TTC549 (cell line): ENCODE data around the gene ADGRD2.

Experiments used
- FAIRE-seq: peaks from 2 replicates; lab custom pipeline; 2012; peaks lifted over from hg19 to GRCh38; lab: Jason Lieb, UNC

The ADGRD2 gene

GRCh38 chr9:124479947-124480620 lies 29.8 kb downstream of the ADGRD2 start:
- no peak for FAIRE-seq

- FAIRE-seq, result no peak
These were observed 30.4 kb downstream of the ADGRD2 start for GRCh38 chr9:124480621-124480981.

- FAIRE-seq, result no peak
These were observed 30.9 kb downstream of the ADGRD2 start for GRCh38 chr9:124481115-124481514.

GRCh38 chr9:124482431-124483031 lies 32.3 kb downstream of the ADGRD2 start:
- no peak for FAIRE-seq

- no peak for FAIRE-seq
These were observed 33.2 kb downstream of the ADGRD2 start for GRCh38 chr9:124483481-124483880.

GRCh38 chr9:124485201-124485600 lies 35.0 kb downstream of the ADGRD2 start:
- FAIRE-seq, result no peak

- FAIRE-seq, result no peak
These were observed 35.7 kb downstream of the ADGRD2 start for GRCh38 chr9:124485936-124486335.

GRCh38 chr9:124486778-124487259 lies 36.6 kb downstream of the ADGRD2 start:
- FAIRE-seq, result no peak

GRCh38 chr9:124487260-124488182 lies 37.3 kb downstream of the ADGRD2 start:
- FAIRE-seq, result no peak

- no peak for FAIRE-seq
These were observed 38.5 kb downstream of the ADGRD2 start for GRCh38 chr9:124488641-124489210.

- FAIRE-seq, result no peak
These were observed 39.0 kb downstream of the ADGRD2 start for GRCh38 chr9:124489222-124489621.

- FAIRE-seq, result no peak
These were observed 39.8 kb downstream of the ADGRD2 start for GRCh38 chr9:124490004-124490403.

GRCh38 chr9:124491049-124491975 lies 41.1 kb downstream of the ADGRD2 start:
- FAIRE-seq, result no peak

GRCh38 chr9:124492818-124493217 lies 42.6 kb downstream of the ADGRD2 start:
- FAIRE-seq, result no peak

GRCh38 chr9:124493218-124493617 lies 43.0 kb downstream of the ADGRD2 start:
- FAIRE-seq, result no peak

GRCh38 chr9:124493794-124494479 lies 43.7 kb downstream of the ADGRD2 start:
- FAIRE-seq, result no peak

GRCh38 chr9:124495126-124496074 lies 45.1 kb downstream of the ADGRD2 start:
- no peak for FAIRE-seq

GRCh38 chr9:124496075-124496449 lies 45.8 kb downstream of the ADGRD2 start:
- FAIRE-seq, result no peak

GRCh38 chr9:124496463-124496862 lies 46.2 kb downstream of the ADGRD2 start:
- FAIRE-seq, result no peak

GRCh38 chr9:124497441-124497840 lies 47.2 kb downstream of the ADGRD2 start:
- FAIRE-seq, result no peak
